Frontal cortex (tissue), 4 donors: ENCODE data around the gene TMEM147. TPM values are rescaled to one million over a fixed set of nuclear protein-coding genes. Genes with fewer than 3 reads are reported as not detected.

Experiments
- DNase-seq, 2 donors: peaks; one replicate each; pipeline ENCODE4 v3.0.0; 2012; ENCODE audit warnings: low spot score in 2 of 2
- FAIRE-seq: peaks from 2 replicates; lab custom pipeline; 2012; peaks lifted over from hg19 to GRCh38; lab: Jason Lieb, UNC
- total RNA-seq: library from RNA; depleted of rRNA; stranded (reverse); fragments of >200 nt; gene quantifications from one replicate; pipeline ENCODE4 v1.2.3, GENCODE V29; 2014
- donor health status: control.
- donor health status: control.
- donor health status: control.

TMEM147 gene
- total RNA-seq, 1 donor from 2014 or later = 50.1 TPM

- FAIRE-seq = no peak
- DNase-seq = no peak
These were observed 1.9 kb upstream of the TMEM147 start for GRCh38 chr19:35543280-35544109.

GRCh38 chr19:35544110-35544802 is 1.2 kb upstream of the TMEM147 start:
- FAIRE-seq = no peak

GRCh38 chr19:35545855-35546381 is 492 bp downstream of the TMEM147 start:
- DNase-seq (peak; percentile 49 to 64), FAIRE-seq (no peak)

More at GRCh38 chr19:35544110-35544802, 1.2 kb upstream of the TMEM147 start:
- DNase-seq = no peak

- no peak for FAIRE-seq
- DNase-seq = no peak
These were observed 1.1 kb downstream of the TMEM147 start for GRCh38 chr19:35546532-35546931.

GRCh38 chr19:35549174-35549788 is 3.9 kb downstream of the TMEM147 start:
- FAIRE-seq = no peak
- peak; percentile 62 to 81 for DNase-seq

GRCh38 chr19:35549879-35550523 is 4.6 kb downstream of the TMEM147 start:
- DNase-seq = no peak
- no peak for FAIRE-seq

- DNase-seq (no peak), FAIRE-seq (no peak)
These were observed 5.8 kb downstream of the TMEM147 start for GRCh38 chr19:35551091-35551810.

GRCh38 chr19:35552534-35553384 is 7.3 kb downstream of the TMEM147 start:
- DNase-seq (no peak), FAIRE-seq (no peak)

GRCh38 chr19:35553385-35554000 is 8.1 kb downstream of the TMEM147 start:
- FAIRE-seq = no peak

GRCh38 chr19:35554076-35554475 is 8.7 kb downstream of the TMEM147 start:
- FAIRE-seq (no peak), DNase-seq (no peak)

More at GRCh38 chr19:35553385-35554000, 8.1 kb downstream of the TMEM147 start:
- DNase-seq = no peak

GRCh38 chr19:35555301-35556005 is 10.0 kb downstream of the TMEM147 start:
- FAIRE-seq (no peak), DNase-seq (no peak)

GRCh38 chr19:35556025-35556590 is 10.7 kb downstream of the TMEM147 start:
- DNase-seq (no peak), FAIRE-seq (no peak)

GRCh38 chr19:35556846-35557538 is 11.6 kb downstream of the TMEM147 start:
- FAIRE-seq = no peak
- DNase-seq = no peak

GRCh38 chr19:35557539-35558399 is 12.3 kb downstream of the TMEM147 start:
- FAIRE-seq = no peak
- DNase-seq = peak in 1 of 2 donors; percentile 59
